ENCODE results near the gene CD164.

CD164 gene

GRCh38 chr6:109331081-109331480, 51.2 kb downstream of the CD164 start:
- POLR2A ChIA-PET (ENCODE audit: low non-redundant PET), result no interaction called here
- CTCF ChIA-PET, result interaction anchor here (0.6 kb wide), 1 partner anchor 804 kb away, joined by 7 read pairs; no protein-coding TSS in a partner anchor
- no peak overlapping the region for H3K27ac ChIP-seq
- TF ChIP-seq, protein P1, sequence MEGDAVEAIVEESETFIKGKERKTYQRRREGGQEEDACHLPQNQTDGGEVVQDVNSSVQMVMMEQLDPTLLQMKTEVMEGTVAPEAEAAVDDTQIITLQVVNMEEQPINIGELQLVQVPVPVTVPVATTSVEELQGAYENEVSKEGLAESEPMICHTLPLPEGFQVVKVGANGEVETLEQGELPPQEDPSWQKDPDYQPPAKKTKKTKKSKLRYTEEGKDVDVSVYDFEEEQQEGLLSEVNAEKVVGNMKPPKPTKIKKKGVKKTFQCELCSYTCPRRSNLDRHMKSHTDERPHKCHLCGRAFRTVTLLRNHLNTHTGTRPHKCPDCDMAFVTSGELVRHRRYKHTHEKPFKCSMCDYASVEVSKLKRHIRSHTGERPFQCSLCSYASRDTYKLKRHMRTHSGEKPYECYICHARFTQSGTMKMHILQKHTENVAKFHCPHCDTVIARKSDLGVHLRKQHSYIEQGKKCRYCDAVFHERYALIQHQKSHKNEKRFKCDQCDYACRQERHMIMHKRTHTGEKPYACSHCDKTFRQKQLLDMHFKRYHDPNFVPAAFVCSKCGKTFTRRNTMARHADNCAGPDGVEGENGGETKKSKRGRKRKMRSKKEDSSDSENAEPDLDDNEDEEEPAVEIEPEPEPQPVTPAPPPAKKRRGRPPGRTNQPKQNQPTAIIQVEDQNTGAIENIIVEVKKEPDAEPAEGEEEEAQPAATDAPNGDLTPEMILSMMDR (conservative IDR thresholded peaks at IDR 0.05; ENCODE audit: low read depth), result no peak
- no peak for DNase-seq (ENCODE audit: low spot score)

DNA sequence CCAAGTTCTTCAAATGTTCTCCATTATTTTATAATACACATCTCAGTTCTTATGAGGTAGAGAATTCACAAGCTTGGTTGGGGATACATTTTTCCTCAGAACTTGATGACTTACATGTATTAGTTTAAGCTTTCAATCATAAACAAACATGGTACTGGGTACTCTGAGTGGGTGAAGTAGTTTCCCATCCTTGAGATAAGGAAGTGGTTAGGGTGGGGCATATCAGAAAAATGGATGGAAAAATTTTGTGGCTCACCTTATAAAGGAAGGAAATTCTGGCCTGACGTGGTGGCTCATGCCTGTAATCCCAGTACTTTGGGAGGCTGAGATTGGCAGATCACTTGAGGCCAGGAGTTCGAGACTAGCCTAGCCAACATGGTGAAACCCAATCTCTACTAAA, 52.0 kb downstream of the CD164 start:
- DNase-seq (ENCODE audit: low spot score), result no peak
- ChIA-PET CTCF (no interaction called here), POLR2A (ENCODE audit: low non-redundant PET) (no interaction called here)
- TF ChIP-seq, protein P1 (conservative IDR thresholded peaks at IDR 0.05; ENCODE audit: low read depth), result no peak
- H3K27ac ChIP-seq, result no peak overlapping the region

GRCh38 chr6:109328629-109329028, 53.6 kb downstream of the CD164 start:
- TF ChIP-seq, protein P1 (conservative IDR thresholded peaks at IDR 0.05; ENCODE audit: low read depth), result no peak
- ChIA-PET POLR2A (ENCODE audit: low non-redundant PET) (no interaction called here), CTCF (interaction anchor here (0.6 kb wide), 1 partner anchor 17 kb away, joined by 4 read pairs; no protein-coding TSS in a partner anchor)
- no peak for DNase-seq (ENCODE audit: low spot score)
- H3K27ac ChIP-seq, result no peak overlapping the region

- H3K27ac ChIP-seq, result no peak overlapping the region
- DNase-seq (ENCODE audit: low spot score), result no peak
- CTCF ChIA-PET, result interaction anchor here (0.6 kb wide), 1 partner anchor 32 kb away, joined by 3 read pairs; no protein-coding TSS in a partner anchor
- TF ChIP-seq, protein P1 (conservative IDR thresholded peaks at IDR 0.05; ENCODE audit: low read depth), result no peak
- POLR2A ChIA-PET (ENCODE audit: low non-redundant PET), result no interaction called here
These were observed 54.3 kb downstream of the CD164 start for GRCh38 chr6:109327959-109328358.

DNA sequence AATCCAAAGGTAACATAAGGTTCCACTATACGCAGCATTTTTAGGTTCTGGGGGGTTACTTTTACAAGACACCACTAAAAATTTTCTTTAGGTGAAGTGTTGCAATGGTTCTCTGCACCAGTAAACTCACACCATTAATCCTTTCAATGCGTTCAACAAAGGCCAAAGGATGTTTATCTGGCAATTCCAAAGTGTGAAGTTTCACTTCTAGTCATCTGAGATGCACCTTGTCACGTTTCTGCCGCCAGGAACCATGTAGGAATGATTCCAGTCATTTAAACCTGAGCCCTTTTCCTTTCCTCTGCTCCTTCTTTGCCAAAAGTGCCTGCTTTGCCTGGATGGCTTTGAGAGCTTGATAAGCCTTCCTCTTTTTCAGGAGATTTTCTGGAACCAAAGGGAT, 54.8 kb downstream of the CD164 start:
- ChIA-PET CTCF (interaction anchor here (0.6 kb wide), 2 partner anchors 32 to 1137 kb away, joined by 3 read pairs; no protein-coding TSS in a partner anchor), POLR2A (ENCODE audit: low non-redundant PET) (no interaction called here)
- DNase-seq (ENCODE audit: low spot score), result no peak
- no peak overlapping the region for H3K27ac ChIP-seq
- TF ChIP-seq, protein P1 (conservative IDR thresholded peaks at IDR 0.05; ENCODE audit: low read depth), result no peak

GRCh38 chr6:109326351-109326750, 55.9 kb downstream of the CD164 start:
- TF ChIP-seq, protein P1 (conservative IDR thresholded peaks at IDR 0.05; ENCODE audit: low read depth), result no peak
- H3K27ac ChIP-seq, result no peak overlapping the region
- DNase-seq (ENCODE audit: low spot score), result no peak
- ChIA-PET POLR2A (ENCODE audit: low non-redundant PET) (no interaction called here), CTCF (no interaction called here)

DNA sequence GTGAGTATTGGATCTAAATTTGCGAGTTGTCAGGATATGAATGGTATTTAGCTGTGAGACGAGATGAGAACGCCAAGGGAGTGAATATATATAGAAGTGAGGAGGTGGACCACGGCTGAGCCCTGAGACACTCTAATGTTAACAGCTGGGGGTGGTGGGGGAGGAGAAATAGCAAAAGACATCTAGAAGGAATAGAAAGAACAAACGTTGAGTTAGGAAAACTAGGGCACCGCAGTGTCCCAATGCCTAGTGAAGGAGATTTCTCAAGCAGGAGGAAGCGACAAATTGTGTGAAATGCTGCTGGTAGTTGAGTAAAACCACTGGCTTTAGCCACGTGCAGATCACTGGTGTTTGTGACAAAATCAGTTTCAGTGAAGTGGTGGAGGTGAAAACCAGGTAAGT, 56.9 kb downstream of the CD164 start:
- CTCF ChIA-PET, result no interaction called here
- no peak overlapping the region for H3K27ac ChIP-seq
- POLR2A ChIA-PET (ENCODE audit: low non-redundant PET), result no interaction called here
- TF ChIP-seq, protein P1 (conservative IDR thresholded peaks at IDR 0.05; ENCODE audit: low read depth), result no peak
- DNase-seq (ENCODE audit: low spot score), result no peak

All from RWPE1 (cell line).